ENCODE data around the gene MIOS. TPM values are rescaled to one million over a fixed set of nuclear protein-coding genes. Genes with fewer than 3 reads are reported as not detected.

MIOS gene
- total RNA-seq, 1 experiment from 2014 or later: 65.4 TPM

- intact Hi-C loops (cut with micrococcal nuclease): loop anchor here (10.0 kb wide), 1 partner anchor 396 kb away; the partner anchor contains the start of gene GLCCI1
- H3K36me3 Mint-ChIP-seq (ENCODE audit: insufficient read depth, unreplicated experiment): peaks cover 28% of the 10 kb centered on the region
- no peaks in the 10 kb centered on the region for H3K9me3 Mint-ChIP-seq (ENCODE audit: unreplicated experiment)
- DNase-seq (ENCODE audit: unreplicated experiment): no peak
- BruUV-seq (replicated peaks): no TSS peak
- peaks cover 17% of the 10 kb centered on the region for H3K4me1 Mint-ChIP-seq (ENCODE audit: insufficient read depth, unreplicated experiment)
- CTCF ChIA-PET: interaction anchor here (0.7 kb wide), 1 partner anchor 505 kb away, joined by 4 read pairs; no protein-coding TSS in a partner anchor
- POLR2A ChIA-PET: interaction anchor here (0.7 to 8.1 kb wide), 8 partner anchors 10 to 692 kb away, joined by 3 to 235 read pairs (median 5); partner anchors contain the start of gene UMAD1
- peak overlapping the region; percentile 54 for H3K27ac Mint-ChIP-seq (ENCODE audit: low read depth, unreplicated experiment)
- no peaks in the 10 kb centered on the region for H3K27me3 Mint-ChIP-seq (ENCODE audit: insufficient read depth, unreplicated experiment)
- TF ChIP-seq CTCF (IDR thresholded peaks at IDR 0.05; ENCODE audit: unreplicated experiment): no peak
- H3K4me3 Mint-ChIP-seq (ENCODE audit: unreplicated experiment): no peak overlapping the region
Observed at GRCh38 chr7:7569081-7569527, 2.4 kb downstream of the MIOS start.

DNA sequence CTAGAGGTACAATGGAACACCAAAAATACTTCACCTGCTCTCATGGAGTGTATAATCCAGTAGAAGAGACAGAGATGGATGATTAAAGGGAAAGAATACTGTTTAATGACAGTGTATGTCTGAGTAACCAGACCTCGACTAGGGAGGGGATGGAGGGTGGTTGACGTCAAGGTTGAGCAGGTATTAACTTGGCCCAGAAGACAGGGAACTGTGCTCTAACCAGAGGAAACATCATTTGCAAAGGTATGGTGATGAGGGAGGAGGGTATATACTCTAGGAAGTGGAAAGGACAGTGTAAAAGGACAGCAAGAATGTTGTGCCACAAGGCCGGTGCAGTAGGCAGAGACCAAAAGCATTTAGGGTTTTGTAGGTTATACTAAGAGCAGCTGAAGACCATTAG is 2.9 kb downstream of the MIOS start:
- Mint-ChIP-seq H3K4me1 (ENCODE audit: insufficient read depth, unreplicated experiment) (peaks cover 17% of the 10 kb centered on the region), H3K27me3 (ENCODE audit: insufficient read depth, unreplicated experiment) (no peaks in the 10 kb centered on the region), H3K4me3 (ENCODE audit: unreplicated experiment) (no peak overlapping the region), H3K27ac (ENCODE audit: low read depth, unreplicated experiment) (peak overlapping the region; percentile 54), H3K36me3 (ENCODE audit: insufficient read depth, unreplicated experiment) (peaks cover 34% of the 10 kb centered on the region), H3K9me3 (ENCODE audit: unreplicated experiment) (no peaks in the 10 kb centered on the region)
- ChIA-PET CTCF (interaction anchor here (0.7 kb wide), 1 partner anchor 505 kb away, joined by 4 read pairs; no protein-coding TSS in a partner anchor), POLR2A (interaction anchor here (1.8 to 2.9 kb wide), 3 partner anchors 10 to 71 kb away, joined by 6 to 32 read pairs (median 8); partner anchors contain the start of gene UMAD1)
- no peak for DNase-seq (ENCODE audit: unreplicated experiment)
- no TSS peak for BruUV-seq (replicated peaks)
- intact Hi-C loops (cut with micrococcal nuclease): loop anchor here (10.0 kb wide), 1 partner anchor 395 kb away; the partner anchor contains the start of gene GLCCI1
- TF ChIP-seq CTCF (IDR thresholded peaks at IDR 0.05; ENCODE audit: unreplicated experiment): no peak

GRCh38 chr7:7570584-7570983 is 3.9 kb downstream of the MIOS start:
- CTCF ChIA-PET: interaction anchor here (1.0 to 1.1 kb wide), 2 partner anchors 9 to 468 kb away, joined by 3 to 5 read pairs; no protein-coding TSS in a partner anchor
- POLR2A ChIA-PET: interaction anchor here (0.6 to 2.6 kb wide), 6 partner anchors 15 to 391 kb away, joined by 3 to 11 read pairs (median 4); no protein-coding TSS in a partner anchor
- TF ChIP-seq CTCF (IDR thresholded peaks at IDR 0.05; ENCODE audit: unreplicated experiment): no peak
- Mint-ChIP-seq H3K27me3 (ENCODE audit: insufficient read depth, unreplicated experiment) (no peaks in the 10 kb centered on the region), H3K36me3 (ENCODE audit: insufficient read depth, unreplicated experiment) (peaks cover 39% of the 10 kb centered on the region), H3K4me3 (ENCODE audit: unreplicated experiment) (peak overlapping the region; percentile 16), H3K27ac (ENCODE audit: low read depth, unreplicated experiment) (peak overlapping the region; percentile 54), H3K9me3 (ENCODE audit: unreplicated experiment) (no peaks in the 10 kb centered on the region), H3K4me1 (ENCODE audit: insufficient read depth, unreplicated experiment) (peaks cover 17% of the 10 kb centered on the region)
- BruUV-seq (replicated peaks): no TSS peak
- intact Hi-C loops (cut with micrococcal nuclease): no loop called here
- no peak for DNase-seq (ENCODE audit: unreplicated experiment)

- TF ChIP-seq CTCF (IDR thresholded peaks at IDR 0.05; ENCODE audit: unreplicated experiment): no peak
- CTCF ChIA-PET: no interaction called here
- intact Hi-C loops (cut with micrococcal nuclease): no loop called here
- Mint-ChIP-seq H3K36me3 (ENCODE audit: insufficient read depth, unreplicated experiment) (peaks cover 39% of the 10 kb centered on the region), H3K4me3 (ENCODE audit: unreplicated experiment) (no peak overlapping the region), H3K27me3 (ENCODE audit: insufficient read depth, unreplicated experiment) (no peaks in the 10 kb centered on the region), H3K27ac (ENCODE audit: low read depth, unreplicated experiment) (no peak overlapping the region), H3K4me1 (ENCODE audit: insufficient read depth, unreplicated experiment) (peaks cover 17% of the 10 kb centered on the region), H3K9me3 (ENCODE audit: unreplicated experiment) (no peaks in the 10 kb centered on the region)
- BruUV-seq (replicated peaks): no TSS peak
- DNase-seq (ENCODE audit: unreplicated experiment): no peak
- POLR2A ChIA-PET: no interaction called here
Observed at GRCh38 chr7:7573701-7574100, 7.0 kb downstream of the MIOS start.

All from MCF 10A (cell line).